DMS 273 (cell line): Measurements from ENCODE around the gene CLTRN.
"Not testable (repeated sequence)": the region's sequence is repeated elsewhere in the genome, so short reads cannot be mapped to it uniquely, and the experiment has no call there.

Experiments
- DNase-seq: peaks from one replicate; lab custom pipeline; 2025; ENCODE audit not compliant: unreplicated experiment; lab: John Stamatoyannopoulos, UW

CLTRN gene

GRCh38 chrX:15653961-15654360 is 10.6 kb downstream of the CLTRN start:
- no peak for DNase-seq

GRCh38 chrX:15647510-15647909 is 17.1 kb downstream of the CLTRN start:
- DNase-seq, result not testable (repeated sequence)

- DNase-seq, result no peak
Measured at GRCh38 chrX:15646543-15646942, 18.1 kb downstream of the CLTRN start.

DNA sequence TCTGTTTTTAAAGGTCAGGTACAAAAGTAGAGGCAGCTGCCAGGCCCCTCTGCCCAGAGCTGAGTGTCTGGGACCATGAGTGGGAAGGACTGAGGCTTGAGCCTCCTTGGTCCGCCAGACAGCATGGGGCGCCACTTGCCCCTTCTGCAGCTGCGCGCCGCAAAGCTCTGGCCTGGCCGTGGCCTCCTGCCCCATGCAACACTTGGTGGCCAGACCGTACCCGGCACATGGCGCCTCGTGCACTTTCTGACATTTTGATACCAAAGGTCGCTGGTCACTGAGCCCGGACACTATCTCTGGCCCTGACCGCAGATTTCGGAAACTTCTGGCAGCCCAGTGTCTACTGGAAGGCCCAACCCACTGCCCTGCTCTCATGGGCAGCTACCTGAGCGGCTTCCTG is 18.6 kb downstream of the CLTRN start:
- DNase-seq, result no peak

GRCh38 chrX:15645266-15645665 is 19.3 kb downstream of the CLTRN start:
- DNase-seq, result no peak

DNA sequence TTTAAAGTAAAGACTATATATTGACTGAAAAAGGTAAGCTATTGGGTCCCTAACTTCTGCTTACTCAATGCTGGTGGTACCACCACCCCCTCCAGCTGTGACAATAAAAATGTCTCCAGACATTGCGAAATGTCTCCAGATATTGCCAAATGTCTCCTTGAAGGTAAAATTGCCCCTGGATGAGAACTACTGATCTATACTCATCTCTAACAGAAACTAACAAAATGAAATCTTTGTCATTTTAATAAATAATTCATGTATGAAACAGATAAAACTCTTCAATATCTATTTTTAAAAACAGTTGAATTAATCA is 20.1 kb downstream of the CLTRN start:
- DNase-seq, result no peak

DNA sequence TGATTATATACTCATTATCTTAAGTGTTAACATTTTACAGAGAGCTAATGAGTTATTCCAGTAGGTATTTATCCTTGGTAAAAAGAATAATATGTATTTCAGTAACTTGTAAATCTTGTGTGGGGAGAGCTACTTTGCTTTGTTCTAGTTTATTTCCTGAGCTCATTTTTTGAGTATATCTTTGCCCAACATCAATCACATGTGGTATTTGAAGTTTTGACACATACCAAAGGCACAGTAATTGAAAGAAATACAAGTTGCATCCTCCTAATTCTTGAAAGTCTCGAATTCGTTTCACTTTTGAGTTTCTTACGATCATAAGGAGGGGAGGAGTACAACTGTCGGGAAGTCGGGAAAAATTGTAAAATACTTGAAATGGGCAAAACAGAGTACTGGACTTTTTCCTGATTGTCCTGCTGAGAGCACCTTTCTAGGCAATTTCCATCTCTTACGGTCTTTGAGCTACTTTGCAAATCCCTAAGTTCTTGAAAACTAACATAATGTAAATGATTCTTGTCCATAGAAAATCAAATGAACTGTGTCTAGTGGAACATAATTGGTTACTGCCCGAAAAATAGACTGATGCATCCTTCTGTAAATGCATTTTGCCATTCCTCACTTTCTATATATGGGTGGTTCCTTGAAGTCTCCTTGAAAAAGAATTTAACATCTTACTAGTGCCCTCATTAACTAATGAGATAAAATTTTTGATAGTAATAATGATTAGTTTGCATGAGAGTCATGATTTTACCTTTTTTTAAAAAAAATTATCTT is 20.6 kb downstream of the CLTRN start:
- no peak for DNase-seq

DNA sequence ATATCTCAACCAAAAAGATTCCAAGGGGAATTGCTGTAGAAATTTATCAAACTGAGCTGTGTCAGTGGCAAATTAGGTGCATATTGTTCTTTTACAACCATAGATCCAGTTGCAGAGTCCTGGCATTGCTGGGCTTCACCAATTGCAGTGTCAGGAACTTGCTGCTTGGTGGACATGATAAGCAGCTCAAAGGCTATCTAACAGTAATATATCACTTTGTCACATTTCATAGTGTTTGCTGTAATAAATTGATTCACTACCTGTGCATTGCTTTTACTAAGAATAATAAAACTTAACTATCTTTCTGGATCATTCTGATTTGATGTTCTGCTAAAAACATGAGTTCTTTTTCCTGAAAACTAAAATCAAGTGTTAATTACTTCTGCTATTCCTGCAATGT is 33.0 kb downstream of the CLTRN start:
- DNase-seq, result no peak

GRCh38 chrX:15623054-15623453 is 41.6 kb downstream of the CLTRN start:
- DNase-seq, result no peak

- DNase-seq, result no peak
Measured at GRCh38 chrX:15619053-15619755, 45.4 kb downstream of the CLTRN start.

DNA sequence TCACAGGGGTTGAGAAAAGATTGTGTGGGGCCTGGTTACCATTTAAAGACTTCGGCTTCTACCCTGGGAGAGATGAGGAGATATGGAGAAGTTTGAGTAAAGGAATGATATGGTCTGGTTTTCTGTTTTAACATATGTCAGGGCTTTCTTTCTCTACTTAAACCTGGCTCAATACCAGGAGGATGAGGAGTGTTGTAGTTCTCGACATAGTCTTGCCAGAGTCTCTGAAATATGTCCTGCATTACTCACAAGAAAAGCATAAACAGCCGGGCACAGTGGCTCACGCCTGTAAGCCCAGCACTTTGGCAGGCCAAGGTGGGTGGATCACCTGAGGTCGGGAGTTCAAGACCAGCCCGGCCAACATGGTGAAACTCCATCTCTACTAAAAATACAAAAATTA is 47.5 kb downstream of the CLTRN start:
- DNase-seq, result no peak

DNA sequence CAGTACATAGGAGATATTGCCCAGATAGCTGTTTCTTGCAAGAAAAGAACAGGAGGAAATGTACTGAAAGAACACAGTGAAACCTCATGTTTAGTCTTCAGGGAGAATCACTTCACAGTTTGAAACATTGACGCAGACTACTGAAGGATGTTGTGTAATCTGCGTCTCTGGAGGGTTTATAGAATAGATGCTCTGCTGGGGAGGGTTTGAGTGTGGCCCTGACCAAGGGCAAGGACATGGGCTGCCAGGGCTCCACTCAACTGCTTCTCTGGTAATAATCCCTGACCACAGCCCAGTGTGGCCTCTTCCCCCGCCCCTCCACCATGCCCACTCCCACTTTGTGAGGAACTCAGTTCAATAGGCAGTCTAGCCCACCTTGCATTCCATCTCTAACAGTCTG is 48.1 kb downstream of the CLTRN start:
- DNase-seq, result no peak

DNA sequence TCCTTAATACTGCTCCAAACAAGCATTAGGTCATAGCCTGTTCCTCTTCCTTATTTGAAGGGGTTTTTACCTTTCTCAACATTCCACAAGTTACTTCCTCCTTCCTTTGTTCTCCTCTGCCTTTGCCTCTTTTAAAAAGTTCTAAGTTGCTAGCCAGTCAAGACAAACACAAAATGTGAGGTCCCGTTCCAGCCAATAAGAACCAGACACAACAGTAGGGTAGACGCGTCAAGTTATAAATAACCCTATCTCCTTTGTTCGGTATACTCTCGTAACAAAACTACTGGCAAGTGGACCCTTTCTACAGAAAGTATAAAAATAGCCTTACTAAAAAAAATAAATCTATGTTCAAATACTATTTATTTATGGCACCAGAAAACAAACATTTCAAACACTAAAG is 57.5 kb downstream of the CLTRN start:
- DNase-seq, result no peak

GRCh38 chrX:15606136-15606535 is 58.5 kb downstream of the CLTRN start:
- no peak for DNase-seq

GRCh38 chrX:15605226-15605625 is 59.4 kb downstream of the CLTRN start:
- DNase-seq, result no peak

DNA sequence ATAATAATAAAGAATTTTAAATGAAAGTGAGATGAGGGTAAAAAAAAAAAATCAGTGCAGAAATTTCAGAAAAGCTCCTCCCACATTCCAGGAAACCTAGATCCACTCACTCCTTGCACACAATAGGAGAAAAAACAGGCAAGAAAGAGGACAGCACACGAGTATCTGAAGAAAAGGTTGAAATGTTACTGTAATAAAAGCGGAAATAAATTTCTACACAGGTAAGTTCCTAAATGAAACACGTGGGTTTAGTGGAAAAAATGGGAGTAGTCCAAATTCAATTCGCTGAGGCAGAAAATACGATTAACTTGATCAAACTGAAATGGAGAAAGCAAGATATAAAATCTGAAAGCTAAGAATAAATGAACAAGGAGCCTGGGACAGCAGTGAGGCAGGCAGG is 61.8 kb downstream of the CLTRN start:
- no peak for DNase-seq

- no peak for DNase-seq
Measured at GRCh38 chrX:15601932-15602331, 62.7 kb downstream of the CLTRN start.

DNA sequence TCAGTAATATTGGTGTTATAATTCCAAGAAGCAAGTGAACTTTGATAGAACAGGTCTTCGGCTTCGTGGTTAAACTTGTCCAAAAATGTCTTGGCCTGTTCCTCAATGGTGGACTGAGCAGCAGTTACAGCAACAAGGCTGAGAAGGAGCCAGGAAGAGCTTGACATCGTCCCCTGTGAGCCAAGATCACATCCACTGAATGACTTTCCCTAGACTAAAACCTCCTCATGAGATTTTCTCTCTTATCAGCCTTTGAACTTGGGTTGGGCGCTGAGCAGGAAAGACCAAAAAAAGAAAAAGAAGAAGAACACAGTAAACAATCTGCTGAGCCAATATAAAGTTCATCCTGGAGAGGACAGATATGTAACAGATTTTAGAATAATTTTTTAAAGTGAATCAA is 63.9 kb downstream of the CLTRN start, which contains the start of gene ACE2:
TSS of gene ACE2 (minus strand) at position 216 of the 400 bp plus-strand sequence. CDS start at position 167, 49 bp downstream.
- no peak for DNase-seq

- no peak for DNase-seq
Measured at GRCh38 chrX:15600049-15600448, 64.6 kb downstream of the CLTRN start.

GRCh38 chrX:15599461-15599860 is 65.1 kb downstream of the CLTRN start:
- no peak for DNase-seq

GRCh38 chrX:15598026-15598425 is 66.6 kb downstream of the CLTRN start:
- DNase-seq, result no peak

- peak; percentile 21 for DNase-seq
Measured at GRCh38 chrX:15594371-15594770, 70.2 kb downstream of the CLTRN start.
